GM12873 (cell line): ENCODE results near the gene ZNF320.

Source experiments
- TF ChIP-seq, protein P1 (sequence below): IDR thresholded peaks from 2 replicates; pipeline ENCODE4 v1.5.1; 2012; ENCODE audit warnings: low read depth, mild to moderate bottlenecking, moderate library complexity, low read length, control low read depth; ENCODE audit not compliant: insufficient read depth; ENCODE audit errors: missing control alignments

The ZNF320 gene

DNA sequence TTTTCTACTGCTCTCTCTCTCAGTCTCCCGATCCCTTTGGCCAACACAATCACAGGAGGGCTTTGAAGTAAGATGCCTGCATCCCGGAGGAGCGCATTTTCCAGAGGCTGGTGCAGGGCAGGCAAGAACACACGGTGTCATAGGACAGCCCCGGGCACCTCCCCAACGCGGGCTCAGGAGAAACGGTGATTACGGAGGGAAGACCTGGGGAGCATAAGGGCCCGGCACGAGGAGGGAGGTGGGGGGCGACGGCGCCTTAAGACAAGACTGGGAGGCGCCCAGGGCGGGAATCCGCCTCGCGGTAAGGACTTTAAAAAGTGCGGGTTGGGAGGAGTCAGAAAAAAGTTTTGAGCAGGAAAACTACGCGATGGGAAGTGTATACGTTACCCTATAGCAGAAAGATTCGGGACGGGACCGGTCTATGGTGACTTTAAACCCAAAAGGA is 44.5 kb upstream of the ZNF320 start:
- TF ChIP-seq, protein P1, sequence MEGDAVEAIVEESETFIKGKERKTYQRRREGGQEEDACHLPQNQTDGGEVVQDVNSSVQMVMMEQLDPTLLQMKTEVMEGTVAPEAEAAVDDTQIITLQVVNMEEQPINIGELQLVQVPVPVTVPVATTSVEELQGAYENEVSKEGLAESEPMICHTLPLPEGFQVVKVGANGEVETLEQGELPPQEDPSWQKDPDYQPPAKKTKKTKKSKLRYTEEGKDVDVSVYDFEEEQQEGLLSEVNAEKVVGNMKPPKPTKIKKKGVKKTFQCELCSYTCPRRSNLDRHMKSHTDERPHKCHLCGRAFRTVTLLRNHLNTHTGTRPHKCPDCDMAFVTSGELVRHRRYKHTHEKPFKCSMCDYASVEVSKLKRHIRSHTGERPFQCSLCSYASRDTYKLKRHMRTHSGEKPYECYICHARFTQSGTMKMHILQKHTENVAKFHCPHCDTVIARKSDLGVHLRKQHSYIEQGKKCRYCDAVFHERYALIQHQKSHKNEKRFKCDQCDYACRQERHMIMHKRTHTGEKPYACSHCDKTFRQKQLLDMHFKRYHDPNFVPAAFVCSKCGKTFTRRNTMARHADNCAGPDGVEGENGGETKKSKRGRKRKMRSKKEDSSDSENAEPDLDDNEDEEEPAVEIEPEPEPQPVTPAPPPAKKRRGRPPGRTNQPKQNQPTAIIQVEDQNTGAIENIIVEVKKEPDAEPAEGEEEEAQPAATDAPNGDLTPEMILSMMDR = no peak

DNA sequence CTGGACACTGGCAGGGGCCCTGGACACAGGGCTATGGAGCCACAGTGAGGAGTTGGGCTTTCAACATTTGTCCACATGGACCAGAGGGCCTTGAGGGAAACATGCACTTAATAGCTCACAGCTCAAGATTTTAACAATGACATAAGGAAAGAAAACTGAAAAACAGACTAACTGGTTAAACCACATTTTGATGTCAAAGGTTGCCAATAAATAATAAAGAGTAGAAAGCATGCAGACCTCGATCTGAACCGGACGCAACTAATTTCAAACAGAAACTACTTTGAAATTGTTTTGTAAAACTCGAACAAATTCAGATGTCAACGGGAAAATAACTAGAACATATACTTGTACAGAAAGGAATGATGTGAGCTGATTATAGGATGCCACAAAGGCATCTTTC is 41.3 kb upstream of the ZNF320 start:
- TF ChIP-seq, protein P1 = no peak

DNA sequence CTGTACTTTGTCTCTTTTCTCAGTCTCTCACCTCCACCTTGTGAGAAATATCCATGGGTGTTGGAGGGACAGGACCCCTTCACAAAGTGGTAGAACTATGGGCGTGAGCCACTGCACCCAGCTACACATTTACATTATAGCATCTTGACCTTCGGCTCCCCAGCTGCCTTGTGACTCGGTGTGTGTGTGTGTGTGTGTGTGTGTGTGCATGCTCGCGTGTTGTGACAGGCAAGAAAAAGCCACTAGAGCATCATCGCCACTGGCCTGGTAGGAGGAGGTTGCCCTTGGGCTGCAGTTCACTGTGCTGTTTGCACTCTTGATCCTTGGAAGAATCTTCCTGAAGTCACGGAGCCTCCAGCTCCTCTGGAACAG is 39.5 kb upstream of the ZNF320 start:
- TF ChIP-seq, protein P1 = no peak

DNA sequence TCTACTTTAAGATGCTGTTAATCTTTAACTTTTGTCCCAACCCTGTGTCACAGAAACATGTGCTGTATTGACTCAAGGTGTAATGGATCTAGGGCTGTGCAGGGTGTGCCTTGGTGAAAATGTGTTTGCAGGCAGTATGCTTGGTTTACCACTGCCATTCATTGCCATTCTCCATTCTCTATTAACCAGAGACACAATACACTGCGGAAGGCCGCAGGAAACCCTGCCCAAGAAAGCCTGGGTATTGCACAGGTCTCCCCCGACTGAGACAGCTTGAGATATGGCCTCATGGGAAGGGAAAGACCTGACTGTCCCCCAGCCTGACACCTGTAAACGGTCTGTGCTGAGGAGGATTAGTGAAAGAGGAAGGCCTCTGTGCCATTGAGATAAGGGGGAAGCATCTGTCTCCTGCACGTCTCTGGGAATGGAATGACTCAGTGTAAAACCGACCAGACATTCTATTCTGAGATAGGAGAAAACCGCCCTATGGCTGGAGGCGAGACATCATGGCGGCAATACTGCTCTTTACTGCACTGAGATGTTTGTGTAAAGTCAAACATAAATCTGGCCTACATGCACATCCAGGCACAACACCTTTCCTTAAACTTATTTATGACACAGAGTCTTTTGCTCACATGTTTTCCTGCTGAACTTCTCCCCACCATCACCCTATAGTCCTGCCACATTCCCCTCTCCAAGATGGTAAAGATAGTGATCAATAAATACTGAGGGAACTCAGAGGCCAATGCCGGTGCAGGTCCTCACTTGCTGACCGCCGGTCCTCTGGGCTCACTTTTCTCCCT is 38.9 kb upstream of the ZNF320 start:
- TF ChIP-seq, protein P1 = no peak

DNA sequence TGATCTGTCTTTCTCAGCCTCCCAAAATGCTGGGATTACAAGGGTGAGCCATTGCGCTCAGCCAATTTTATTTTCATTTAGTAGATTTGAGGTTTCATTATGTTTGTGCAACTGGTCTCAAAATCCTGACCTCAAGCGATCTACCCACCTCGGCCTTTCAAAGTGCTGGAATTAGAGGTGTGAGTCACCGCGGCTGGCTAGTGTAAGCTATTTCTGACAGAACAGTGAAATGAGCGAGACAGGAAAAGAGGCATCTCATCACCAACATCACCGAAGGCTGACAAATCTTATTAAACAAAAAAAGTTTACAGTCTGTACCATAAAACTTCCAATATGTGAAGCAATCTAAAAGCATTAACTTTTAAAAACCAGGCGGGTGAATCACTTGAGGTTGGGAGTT is 38.0 kb upstream of the ZNF320 start:
- TF ChIP-seq, protein P1 = no peak

DNA sequence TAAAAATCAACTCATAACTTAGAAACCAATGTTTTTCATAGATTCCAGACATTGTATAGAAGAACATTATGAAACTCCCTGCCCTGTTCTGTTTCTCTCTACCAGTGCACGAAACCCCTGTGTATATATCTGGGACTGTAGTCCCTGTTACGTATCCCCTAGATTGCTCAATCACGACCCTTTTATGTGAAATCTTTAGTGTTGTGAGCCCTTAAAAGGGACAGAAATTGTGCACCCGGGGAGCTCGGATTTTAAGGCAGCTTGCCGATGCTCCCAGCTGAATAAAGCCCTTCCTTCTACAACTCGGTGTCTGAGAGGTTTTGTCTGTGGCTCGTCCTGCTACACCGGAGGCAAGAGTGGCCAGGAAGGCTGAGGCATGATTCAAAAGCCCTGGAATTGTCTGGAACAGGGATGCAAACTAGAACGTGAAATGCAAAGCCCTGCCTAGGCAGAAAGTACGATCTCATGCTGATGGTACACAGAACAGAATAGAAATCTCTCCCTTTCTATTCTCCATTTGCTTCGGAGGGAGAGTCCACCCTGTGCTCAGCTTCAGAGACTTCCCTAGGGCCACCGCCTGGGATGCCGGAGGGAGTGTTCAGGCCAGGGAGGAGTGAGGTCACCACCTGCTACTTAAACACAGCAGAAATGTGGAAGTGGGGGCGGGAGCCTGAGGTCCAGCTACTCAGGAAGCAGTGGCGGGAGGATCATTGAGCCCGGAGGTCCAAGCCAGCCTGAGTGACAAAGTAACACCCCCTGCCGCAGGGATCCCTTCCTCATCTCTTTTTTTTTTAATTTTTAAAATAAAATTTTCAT is 26.6 kb upstream of the ZNF320 start:
- TF ChIP-seq, protein P1 = no peak
